HepG2 (cell line): ENCODE measurements around the gene RASA2. TPM values are rescaled to one million over a fixed set of nuclear protein-coding genes. Genes with fewer than 3 reads are reported as not detected.

Source experiments
- ATAC-seq: fragments of 200-7000 bp; cut with Tn5 transposase; 3 replicates; pipeline ENCODE4 v1.9.1; 2020; ENCODE audit warnings: mild to moderate bottlenecking, moderate library complexity
- BruUV-seq: library from RNA; stranded (reverse); fragments of 400-500 nt; replicated peaks from 2 replicates; lab custom pipeline; 2021; lab: Mats Ljungman, UMichigan
- CTCF ChIA-PET: fragments of 300-600 bp; formaldehyde crosslinking; extraction: SDS; loops from one replicate; lab custom pipeline; 2021; ENCODE audit warnings: low total read pairs, inconsistent platforms, low intra/inter-chr PET ratio; lab: Yijun Ruan, JAX
- POLR2A ChIA-PET: fragments of 350-600 bp; sonication (Branson Sonifier 250); formaldehyde crosslinking; loops from one replicate; lab custom pipeline; 2020; ENCODE audit warnings: antibody characterized with exemption, inconsistent platforms; lab: Yijun Ruan, JAX
- DNase-seq: peaks from one replicate; pipeline ENCODE4 v3.0.0-alpha.2; 2015; ENCODE audit warnings: low spot score
- FAIRE-seq: peaks from 3 replicates; lab custom pipeline; 2011; peaks lifted over from hg19 to GRCh38; lab: Jason Lieb, UNC
- H2AFZ ChIP-seq: one replicate; pipeline ENCODE4 v1.6.1; 2011; ENCODE audit warnings: low read length, inconsistent platforms
- H3K27ac ChIP-seq: fragments of 300-600 bp; 3 replicates; pipeline ENCODE4 v1.8.0; 2011; ENCODE audit warnings: mixed run types, mild to moderate bottlenecking, mixed read lengths, low read length, inconsistent platforms; ENCODE audit not compliant: insufficient read depth; ENCODE audit errors: extremely low read length
- H3K27me3 ChIP-seq, 2 experiments: fragments of 200-600 bp in 1 of 2; 2 replicates in 1 of 2; 3 replicates in 1 of 2; pipeline versions ENCODE4 v1.6.0 to v1.8.0; 2011; ENCODE audit warnings: low read length in 2 of 2, mild to moderate bottlenecking in 2 of 2, moderate library complexity in 2 of 2, inconsistent platforms in 1 of 2; ENCODE audit not compliant: insufficient read depth in 2 of 2, control insufficient read depth in 1 of 2
- H3K36me3 ChIP-seq, 2 experiments: fragments of 200-600 bp in 1 of 2; replicated peaks in 1 of 2; 2 replicates in 1 of 2; 3 replicates in 1 of 2; pipeline versions ENCODE4 v1.5.1 to v1.8.0; 2011; ENCODE audit warnings: low read length in 2 of 2, inconsistent platforms in 1 of 2; ENCODE audit not compliant: insufficient read depth in 2 of 2, control insufficient read depth in 1 of 2
- H3K4me1 ChIP-seq: 2 replicates; pipeline ENCODE4 v1.5.1; 2012; ENCODE audit warnings: low read length, inconsistent platforms; ENCODE audit not compliant: insufficient read depth
- H3K4me2 ChIP-seq: 2 replicates; pipeline ENCODE4 v1.6.0; 2011; ENCODE audit warnings: low read depth, low read length, inconsistent platforms
- H3K4me3 ChIP-seq, 3 experiments: fragments of 200-600 bp in 1 of 3; sonication (generic), shearing (Covaris generic) in 1 of 3; replicated peaks in 1 of 3; 2 replicates each; pipeline ENCODE4 v1.5.1; 2011 to 2016; ENCODE audit warnings: low read length in 3 of 3, inconsistent platforms in 2 of 3, low read depth in 2 of 3, mild to moderate bottlenecking in 2 of 3, control low read depth in 1 of 3, mixed read lengths in 1 of 3; ENCODE audit not compliant: insufficient read depth in 1 of 3
- H3K79me2 ChIP-seq: one replicate; pipeline ENCODE4 v1.6.1; 2011; ENCODE audit warnings: low read length, inconsistent platforms; ENCODE audit not compliant: insufficient read depth
- H3K9ac ChIP-seq: 2 replicates; pipeline ENCODE4 v1.6.0; 2011; ENCODE audit warnings: mild to moderate bottlenecking, low read depth, low read length, inconsistent platforms; ENCODE audit not compliant: insufficient read depth
- H3K9me3 ChIP-seq: 2 replicates; pipeline ENCODE4 v1.5.1; 2012; ENCODE audit warnings: mild to moderate bottlenecking, low read length
- H4K20me1 ChIP-seq: 2 replicates; pipeline ENCODE4 v1.6.0; 2011; ENCODE audit warnings: inconsistent platforms, mild to moderate bottlenecking, low read length, moderate library complexity; ENCODE audit not compliant: insufficient read depth
- AGO2 ChIP-seq: fragments of 200-400 bp; formaldehyde crosslinking; optimal IDR thresholded peaks from 2 replicates; pipeline ENCODE3; 2017; ENCODE audit warnings: mild to moderate bottlenecking, low read depth, low read length, moderate library complexity
- ARID4A ChIP-seq: sonication (generic); formaldehyde crosslinking; IDR thresholded peaks from 2 replicates; pipeline ENCODE4 v1.5.0; 2020; ENCODE audit warnings: mild to moderate bottlenecking, missing genetic modification reagents, borderline replicate concordance
- ARNT ChIP-seq: fragments of 450-650 bp; IDR thresholded peaks from 2 replicates; pipeline ENCODE4 v1.6.1; 2017
- KMT2A ChIP-seq: sonication (generic); formaldehyde crosslinking; IDR thresholded peaks from 2 replicates; pipeline ENCODE4 v1.4.0; 2020; ENCODE audit warnings: missing genetic modification reagents
- PAF1 ChIP-seq: IDR thresholded peaks from 2 replicates; pipeline ENCODE4 v1.6.1; 2016; ENCODE audit warnings: missing genetic modification reagents, missing compliant biosample characterization
- PPARG ChIP-seq: conservative IDR thresholded peaks from 2 replicates; pipeline ENCODE4 v1.6.1; 2016; ENCODE audit warnings: missing biosample characterization, missing genetic modification reagents
- RXRA ChIP-seq: sonication (generic); formaldehyde crosslinking; IDR thresholded peaks from 2 replicates; pipeline ENCODE4 v1.5.1; 2020; ENCODE audit warnings: missing genetic modification reagents
- SIN3A ChIP-seq: IDR thresholded peaks from 2 replicates; pipeline ENCODE4 v1.6.1; 2011; ENCODE audit warnings: low read depth, mild to moderate bottlenecking, control low read depth, low read length, borderline replicate concordance
- SRSF9 ChIP-seq: fragments of 200-400 bp; formaldehyde crosslinking; IDR thresholded peaks from 2 replicates; pipeline ENCODE4 v1.6.1; 2018; ENCODE audit warnings: borderline replicate concordance, mild to moderate bottlenecking, low read depth, low read length; ENCODE audit not compliant: insufficient read depth, poor library complexity, severe bottlenecking
- TERF1 ChIP-seq: sonication (generic); formaldehyde crosslinking; IDR thresholded peaks from 2 replicates; pipeline ENCODE4 v1.8.0; 2022; ENCODE audit warnings: mild to moderate bottlenecking, missing genetic modification reagents, moderate library complexity
- ZC3H13 ChIP-seq: sonication (generic); formaldehyde crosslinking; IDR thresholded peaks from 2 replicates; pipeline ENCODE4 v1.8.1; 2023; ENCODE audit warnings: mild to moderate bottlenecking, missing genetic modification reagents, moderate library complexity
- ZNF598 ChIP-seq: sonication (generic); formaldehyde crosslinking; IDR thresholded peaks from 2 replicates; pipeline ENCODE4 v1.5.1; 2020; ENCODE audit warnings: mild to moderate bottlenecking, missing genetic modification reagents, borderline replicate concordance
- ZNF746 ChIP-seq: sonication (generic); formaldehyde crosslinking; IDR thresholded peaks from 2 replicates; pipeline ENCODE4 v1.8.0; 2022; ENCODE audit warnings: mild to moderate bottlenecking, missing genetic modification reagents
- ZXDC ChIP-seq: sonication (generic); formaldehyde crosslinking; IDR thresholded peaks from 2 replicates; pipeline ENCODE4 v1.5.0; 2020; ENCODE audit warnings: mild to moderate bottlenecking, missing genetic modification reagents
- WGBS: methylation state at CpG from one replicate; pipeline ENCODE4 v1.1.6; 2017; ENCODE audit warnings: low lambda C conversion rate; 5-methylcytosine and 5-hydroxymethylcytosine counted together
- in situ Hi-C: cut with HindIII; loops from 2 replicates; pipeline ENCODE4 v1.10.0; 2017; ENCODE audit warnings: low pct_unique_long_range_greater_than_20kb; ENCODE audit not compliant: extremely low pct_ligation_motif_present
- intact Hi-C: fragments of 100-400 bp; cut with micrococcal nuclease; formaldehyde crosslinking; loops from one replicate; pipeline ENCODE4 v1.10.0; 2022; ENCODE audit not compliant: unreplicated experiment
- polyA plus RNA-seq, 8 experiments: library from polyadenylated mRNA; depleted of rRNA in 3 of 8; stranded (reverse) in 7 of 8; unstranded in 1 of 8; fragments of >200 nt; fragmentation: Illumina TruSeq in 4 of 8; extraction: Trizol in 4 of 8; gene quantifications; 2 replicates each; pipeline versions ENCODE4 v1.2.1 to v1.2.3, GENCODE V29; 2011 to 2016; ENCODE audit warnings: low read depth in 4 of 8, missing spikeins in 1 of 8, mixed read lengths in 1 of 8; ENCODE audit not compliant: insufficient read depth in 1 of 8
- total RNA-seq, 5 experiments: library from RNA; depleted of rRNA; stranded (reverse); fragments of >200 nt; fragmentation: Illumina TruSeq; extraction: Trizol; gene quantifications; 2 replicates each; pipeline ENCODE4 v1.2.3, GENCODE V29; 2016; ENCODE audit warnings: low read depth in 1 of 5

The RASA2 gene
- total and polyA plus RNA-seq, 2 of the 13 experiments (the other 11 are each of a cell fraction or from before 2014, with no cell fraction given): 5.4 to 8.5 TPM

- in situ Hi-C loops: no loop called here
- TF ChIP-seq ZNF598 (CRISPR knock-in tag) (no peak), ARNT (no peak), ZC3H13 (no peak), PAF1 (no peak), TERF1 (no peak), KMT2A (CRISPR knock-in tag) (no peak), PPARG (CRISPR knock-in tag) (peak; percentile 74), ZXDC (CRISPR knock-in tag) (no peak), AGO2 (no peak), SIN3A (no peak), SRSF9 (no peak), ARID4A (CRISPR knock-in tag) (no peak), ZNF746 (no peak), RXRA (CRISPR knock-in tag) (0 out of 2 replicates have a peak, but pooled peaks have one; percentile 25)
These were observed 177.2 kb downstream of the RASA2 start for GRCh38 chr3:141663993-141664392.

More at GRCh38 chr3:141663993-141664392, 177.2 kb downstream of the RASA2 start:
- intact Hi-C loops: no loop called here
- no TSS peak for BruUV-seq
- no peak overlapping the region for H3K9ac ChIP-seq
- FAIRE-seq (no peak), ATAC-seq (peak; percentile 23; the same call in 2 of the 3 replicates), DNase-seq (no peak)
- H3K4me3 ChIP-seq: no peak overlapping the region
- H3K27me3 ChIP-seq: peaks cover 0 to 15% of the 10 kb centered on the region in 2 experiments; a peak in 2 of 5 replicates
- no peaks in the 10 kb centered on the region for H3K36me3 ChIP-seq
- no peaks in the 10 kb centered on the region for H3K79me2 ChIP-seq
- peaks cover 4% of the 10 kb centered on the region; the same call in 1 of the 2 replicates for H3K9me3 ChIP-seq
- H3K27ac ChIP-seq: no peak overlapping the region
- no peaks in the 10 kb centered on the region for H4K20me1 ChIP-seq
- CTCF ChIA-PET: no interaction called here
- H3K4me1 ChIP-seq: peaks cover 35% of the 10 kb centered on the region
- no peak overlapping the region for H2AFZ ChIP-seq
- H3K4me2 ChIP-seq: peak overlapping the region; percentile 25; the same call in 1 of the 2 replicates
- POLR2A ChIA-PET: no interaction called here
- WGBS: 5% methylated on average over 8 of the region's 8 CpGs
